ENCODE data around the gene MCAT. TPM values are rescaled to one million over a fixed set of nuclear protein-coding genes. Genes with fewer than 3 reads are reported as not detected.

Gene MCAT
- polyA plus RNA-seq, 3 donors: 16.4 to 20.9 (median 19.9) TPM

- DNase-seq (ENCODE audit: low read depth in 3 of 3, low spot score in 2 of 3): no peak
Measured at GRCh38 chr22:43094551-43094950, 48.6 kb downstream of the MCAT start.

- no peak for DNase-seq (ENCODE audit: low read depth in 3 of 3, low spot score in 2 of 3)
Measured at GRCh38 chr22:43094085-43094484, 49.1 kb downstream of the MCAT start.

GRCh38 chr22:43092085-43092484 is 51.1 kb downstream of the MCAT start:
- DNase-seq (ENCODE audit: low read depth in 3 of 3, low spot score in 2 of 3): no peak

- DNase-seq (ENCODE audit: low read depth in 3 of 3, low spot score in 2 of 3): no peak
Measured at GRCh38 chr22:43090130-43090789, 52.9 kb downstream of the MCAT start.

- DNase-seq (ENCODE audit: low read depth in 3 of 3, low spot score in 2 of 3): no peak
Measured at GRCh38 chr22:43088984-43089717, 54.0 kb downstream of the MCAT start, which contains the start of gene TTLL1. TTLL1 (minus strand) TSS chr22:43089391; CDS start chr22:43075586, 13,805 bp downstream.

GRCh38 chr22:43088627-43088983 is 54.6 kb downstream of the MCAT start:
- DNase-seq (ENCODE audit: low read depth in 3 of 3, low spot score in 2 of 3): no peak

GRCh38 chr22:43085658-43086606 is 57.3 kb downstream of the MCAT start:
- no peak for DNase-seq (ENCODE audit: low read depth in 3 of 3, low spot score in 2 of 3)

Other genes starting within 250 kb of the MCAT start
- gene PACSIN2, start 128.2 kb downstream of the MCAT start, polyA plus RNA-seq (ENCODE audit: insufficient read length in 3 of 3): 10 to 100 TPM; 63.9 to 71.0 (median 69.7) TPM
- gene TTLL1, start 54.0 kb downstream of the MCAT start, polyA plus RNA-seq (ENCODE audit: insufficient read length in 3 of 3): 10 to 100 TPM; 21.2 to 24.2 (median 22.9) TPM
- 1 to 10 TPM in 1 of 3 donors, under 1 TPM in 2; 0.60 to 1.1 (median 0.94) TPM for gene BIK, start 32.6 kb downstream of the MCAT start, polyA plus RNA-seq (ENCODE audit: insufficient read length in 3 of 3)
- gene TSPO, start 8.2 kb upstream of the MCAT start, polyA plus RNA-seq (ENCODE audit: insufficient read length in 3 of 3): 10 to 100 TPM; 14.3 to 21.4 (median 16.9) TPM
- gene TTLL12, start 43.7 kb upstream of the MCAT start, polyA plus RNA-seq (ENCODE audit: insufficient read length in 3 of 3): 10 to 100 TPM; 18.9 to 27.3 (median 24.1) TPM
- gene SCUBE1, start 200.0 kb upstream of the MCAT start, polyA plus RNA-seq (ENCODE audit: insufficient read length in 3 of 3): 1 to 10 TPM; 6.6 to 8.1 (median 7.0) TPM